ENCODE measurements around the gene KPTN.

DNA sequence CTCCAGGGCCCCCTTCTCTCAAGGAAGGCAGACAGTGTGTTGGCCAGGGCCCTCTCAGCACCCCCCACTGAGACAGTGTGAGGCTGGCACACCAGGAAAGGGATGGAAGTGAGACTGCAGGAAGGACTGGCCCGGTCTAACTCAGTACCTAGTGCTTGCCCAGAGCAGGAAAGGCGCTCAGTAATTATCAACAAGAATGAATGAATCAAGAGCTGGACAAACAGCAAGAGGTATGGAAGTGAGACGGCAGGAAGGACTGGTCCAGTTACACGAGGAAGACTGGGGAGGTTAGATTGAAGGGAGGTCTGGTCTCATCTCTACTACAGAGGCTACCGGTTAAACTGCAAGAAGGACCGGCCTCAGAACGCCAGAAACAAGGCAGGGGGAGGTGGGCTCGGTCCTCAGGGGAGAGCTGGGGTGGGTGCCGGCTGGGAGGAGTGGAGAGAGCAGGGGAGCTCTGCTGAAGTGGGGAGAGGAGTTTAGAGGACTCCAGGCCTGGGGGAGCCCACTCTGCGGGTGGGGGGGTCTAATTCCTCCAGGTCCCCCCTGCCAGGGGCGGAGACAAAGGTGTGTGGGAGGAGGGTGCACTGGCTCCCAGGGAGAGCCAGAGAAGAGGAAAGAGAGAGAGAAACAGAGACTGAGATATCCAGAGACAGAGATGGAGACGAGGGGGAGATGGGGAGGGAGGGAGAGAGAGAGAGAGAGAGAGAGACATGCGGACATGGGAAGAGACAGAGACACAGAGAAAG is 13.4 kb downstream of the KPTN start:
- TF ChIP-seq, protein P1, sequence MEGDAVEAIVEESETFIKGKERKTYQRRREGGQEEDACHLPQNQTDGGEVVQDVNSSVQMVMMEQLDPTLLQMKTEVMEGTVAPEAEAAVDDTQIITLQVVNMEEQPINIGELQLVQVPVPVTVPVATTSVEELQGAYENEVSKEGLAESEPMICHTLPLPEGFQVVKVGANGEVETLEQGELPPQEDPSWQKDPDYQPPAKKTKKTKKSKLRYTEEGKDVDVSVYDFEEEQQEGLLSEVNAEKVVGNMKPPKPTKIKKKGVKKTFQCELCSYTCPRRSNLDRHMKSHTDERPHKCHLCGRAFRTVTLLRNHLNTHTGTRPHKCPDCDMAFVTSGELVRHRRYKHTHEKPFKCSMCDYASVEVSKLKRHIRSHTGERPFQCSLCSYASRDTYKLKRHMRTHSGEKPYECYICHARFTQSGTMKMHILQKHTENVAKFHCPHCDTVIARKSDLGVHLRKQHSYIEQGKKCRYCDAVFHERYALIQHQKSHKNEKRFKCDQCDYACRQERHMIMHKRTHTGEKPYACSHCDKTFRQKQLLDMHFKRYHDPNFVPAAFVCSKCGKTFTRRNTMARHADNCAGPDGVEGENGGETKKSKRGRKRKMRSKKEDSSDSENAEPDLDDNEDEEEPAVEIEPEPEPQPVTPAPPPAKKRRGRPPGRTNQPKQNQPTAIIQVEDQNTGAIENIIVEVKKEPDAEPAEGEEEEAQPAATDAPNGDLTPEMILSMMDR (conservative IDR thresholded peaks at IDR 0.05; ENCODE audit: low read length), result no peak
- TF ChIP-seq EZH2phosphoT487 (IDR thresholded peaks at IDR 0.05; ENCODE audit: borderline replicate concordance), result no peak
